VCaP (cell line): Measurements from ENCODE around the gene SNAPIN.

Source experiments
- H3K27ac ChIP-seq: fragments of 450-650 bp; 2 replicates; pipeline ENCODE4 v1.5.1; 2017
- CTCF ChIP-seq: fragments of 450-650 bp; conservative IDR thresholded peaks from 2 replicates; pipeline ENCODE4 v1.5.1; 2017; ENCODE audit warnings: mild to moderate bottlenecking, moderate library complexity

SNAPIN gene

GRCh38 chr1:153693466-153693865, 35.0 kb downstream of the SNAPIN start:
- no peak for TF ChIP-seq CTCF
- no peak overlapping the region for H3K27ac ChIP-seq

GRCh38 chr1:153696741-153697140, 38.2 kb downstream of the SNAPIN start:
- no peak overlapping the region for H3K27ac ChIP-seq
- TF ChIP-seq CTCF: no peak

GRCh38 chr1:153697191-153698019, 38.9 kb downstream of the SNAPIN start:
- no peak overlapping the region for H3K27ac ChIP-seq

GRCh38 chr1:153698020-153698922, 39.8 kb downstream of the SNAPIN start:
- no peak overlapping the region for H3K27ac ChIP-seq
- TF ChIP-seq CTCF: no peak

More at GRCh38 chr1:153697191-153698019, 38.9 kb downstream of the SNAPIN start:
- TF ChIP-seq CTCF: no peak

- H3K27ac ChIP-seq: no peak overlapping the region
- no peak for TF ChIP-seq CTCF
These were observed 40.6 kb downstream of the SNAPIN start for GRCh38 chr1:153698923-153699714.

- no peak for TF ChIP-seq CTCF
- no peak overlapping the region for H3K27ac ChIP-seq
These were observed 41.3 kb downstream of the SNAPIN start for GRCh38 chr1:153699768-153700167.

- H3K27ac ChIP-seq: no peak overlapping the region
- TF ChIP-seq CTCF: no peak
These were observed 47.0 kb downstream of the SNAPIN start for GRCh38 chr1:153705484-153705883.
